Brain microvascular endothelial cell (primary cell): ENCODE measurements around the gene KIAA1614.

Experiments used
- DNase-seq: peaks from one replicate; pipeline ENCODE4 v3.0.0-alpha.2; 2020
- H3K27ac ChIP-seq: fragments of 250-450 bp; sonication (Bioruptor Pico); 2 replicates; pipeline ENCODE4 v1.5.1; 2020; ENCODE audit warnings: mild to moderate bottlenecking, moderate library complexity
- H3K27me3 ChIP-seq: fragments of 250-450 bp; sonication (Bioruptor Pico); replicated peaks from 2 replicates; pipeline ENCODE4 v1.5.1; 2020; ENCODE audit warnings: mild to moderate bottlenecking
- H3K36me3 ChIP-seq: fragments of 250-450 bp; sonication (Bioruptor Pico); replicated peaks from 2 replicates; pipeline ENCODE4 v1.5.1; 2020; ENCODE audit warnings: mild to moderate bottlenecking
- H3K4me3 ChIP-seq: 2 replicates; pipeline ENCODE4 v1.5.1; 2011; ENCODE audit warnings: low read depth, mild to moderate bottlenecking, control low read depth, low read length, moderate library complexity
- in situ Hi-C: cut with HindIII; loops from 2 replicates; pipeline ENCODE4 v1.10.0; 2017; ENCODE audit warnings: low sequenced_read_pairs, low pct_ligation_motif_present
- TF ChIP-seq, protein P1 (sequence below): IDR thresholded peaks from 2 replicates; pipeline ENCODE4 v1.5.1; 2011; ENCODE audit warnings: low read depth, mild to moderate bottlenecking, moderate library complexity, low read length, control low read depth, inconsistent platforms; ENCODE audit errors: missing control alignments

Gene KIAA1614

DNA sequence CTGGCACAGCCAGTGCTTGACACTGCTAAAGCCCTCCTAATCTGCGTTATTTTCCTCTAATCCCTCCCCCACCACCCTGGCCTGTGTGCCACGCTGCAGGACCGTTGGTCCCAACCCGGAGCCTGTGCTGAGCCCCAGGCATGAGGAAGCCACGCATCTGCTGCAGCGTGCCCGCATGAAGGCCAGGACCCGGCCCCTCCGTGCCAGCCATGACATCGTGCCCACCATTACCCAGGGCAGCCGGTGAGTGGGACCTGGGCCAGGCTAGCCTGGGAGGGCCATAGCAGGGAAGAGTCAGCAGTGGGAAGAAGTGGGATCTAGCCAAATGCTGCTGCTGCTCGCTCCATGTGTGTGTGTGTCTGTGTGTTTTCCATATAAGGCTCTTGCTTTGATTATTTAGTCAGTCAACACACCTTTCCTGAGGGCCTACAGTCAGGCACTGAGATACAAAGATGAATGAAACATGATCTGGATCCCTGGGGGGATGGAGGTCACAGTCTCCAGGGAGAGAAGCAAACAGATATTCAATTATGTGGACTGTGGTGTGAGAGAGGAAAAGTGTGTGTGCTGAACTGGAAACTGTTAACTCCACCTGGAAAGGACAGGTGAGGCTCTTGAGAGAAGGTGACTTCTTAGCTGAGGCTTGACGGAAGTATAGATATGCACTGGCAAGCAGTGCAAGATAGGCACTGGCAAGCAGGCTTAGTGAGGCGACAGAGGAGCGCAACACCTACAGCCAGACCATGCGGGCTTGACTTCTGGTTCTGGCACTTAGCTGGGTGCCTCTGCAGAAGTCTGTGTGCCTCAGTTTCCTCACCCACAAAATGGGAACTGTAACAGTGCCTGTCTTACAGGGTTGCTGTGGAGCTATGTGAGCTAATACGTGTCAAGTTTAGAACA, 15.9 kb downstream of the KIAA1614 start:
- in situ Hi-C loops, result no loop called here
- no peak for DNase-seq
- no peak overlapping the region for H3K4me3 ChIP-seq
- H3K27me3 ChIP-seq, result no peaks in the 10 kb centered on the region
- TF ChIP-seq, protein P1, sequence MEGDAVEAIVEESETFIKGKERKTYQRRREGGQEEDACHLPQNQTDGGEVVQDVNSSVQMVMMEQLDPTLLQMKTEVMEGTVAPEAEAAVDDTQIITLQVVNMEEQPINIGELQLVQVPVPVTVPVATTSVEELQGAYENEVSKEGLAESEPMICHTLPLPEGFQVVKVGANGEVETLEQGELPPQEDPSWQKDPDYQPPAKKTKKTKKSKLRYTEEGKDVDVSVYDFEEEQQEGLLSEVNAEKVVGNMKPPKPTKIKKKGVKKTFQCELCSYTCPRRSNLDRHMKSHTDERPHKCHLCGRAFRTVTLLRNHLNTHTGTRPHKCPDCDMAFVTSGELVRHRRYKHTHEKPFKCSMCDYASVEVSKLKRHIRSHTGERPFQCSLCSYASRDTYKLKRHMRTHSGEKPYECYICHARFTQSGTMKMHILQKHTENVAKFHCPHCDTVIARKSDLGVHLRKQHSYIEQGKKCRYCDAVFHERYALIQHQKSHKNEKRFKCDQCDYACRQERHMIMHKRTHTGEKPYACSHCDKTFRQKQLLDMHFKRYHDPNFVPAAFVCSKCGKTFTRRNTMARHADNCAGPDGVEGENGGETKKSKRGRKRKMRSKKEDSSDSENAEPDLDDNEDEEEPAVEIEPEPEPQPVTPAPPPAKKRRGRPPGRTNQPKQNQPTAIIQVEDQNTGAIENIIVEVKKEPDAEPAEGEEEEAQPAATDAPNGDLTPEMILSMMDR, result no peak
- no peak overlapping the region for H3K27ac ChIP-seq
- no peaks in the 10 kb centered on the region for H3K36me3 ChIP-seq

DNA sequence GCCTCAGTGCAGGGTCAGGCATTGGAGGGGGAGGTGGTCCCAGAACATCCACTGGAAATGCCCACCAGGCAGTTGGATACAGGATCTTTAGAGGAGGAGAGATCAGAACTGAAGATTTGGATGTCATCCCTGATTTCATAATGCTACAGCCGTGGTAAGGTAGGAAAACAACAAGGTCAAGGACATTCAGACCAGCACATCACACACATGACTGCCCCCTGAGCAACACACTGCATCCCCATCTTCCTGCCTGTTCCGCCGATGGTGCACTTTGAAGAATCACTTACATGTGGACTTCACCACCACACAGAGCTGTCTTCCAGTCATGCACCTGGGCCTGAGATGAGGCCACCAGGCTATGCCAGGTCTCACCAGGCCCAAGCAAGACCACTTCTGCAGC, 16.7 kb downstream of the KIAA1614 start:
- Histone ChIP-seq H3K36me3 (no peaks in the 10 kb centered on the region), H3K27me3 (no peaks in the 10 kb centered on the region), H3K27ac (no peak overlapping the region), H3K4me3 (no peak overlapping the region)
- in situ Hi-C loops, result no loop called here
- DNase-seq, result no peak
- TF ChIP-seq, protein P1, result no peak

DNA sequence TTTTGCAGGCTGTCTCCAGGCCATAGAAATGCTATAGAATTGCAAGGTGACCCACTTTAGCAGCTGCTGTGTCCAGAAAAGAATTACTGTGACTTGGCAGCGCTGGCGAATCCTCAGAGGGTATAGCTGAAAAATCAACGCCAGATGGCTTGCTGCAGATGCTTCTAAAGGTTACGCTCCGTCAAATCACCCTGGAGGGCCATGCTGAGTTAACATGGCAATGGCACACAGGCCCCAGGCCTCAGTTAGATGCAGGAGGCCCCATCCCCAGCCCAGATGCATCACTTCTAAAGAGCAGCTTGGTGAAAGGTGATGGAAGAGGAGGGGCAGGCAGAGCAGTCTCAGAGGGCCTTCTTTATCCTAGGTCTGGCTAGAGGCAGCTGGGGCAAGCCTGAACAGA, 18.0 kb downstream of the KIAA1614 start:
- in situ Hi-C loops, result no loop called here

DNA sequence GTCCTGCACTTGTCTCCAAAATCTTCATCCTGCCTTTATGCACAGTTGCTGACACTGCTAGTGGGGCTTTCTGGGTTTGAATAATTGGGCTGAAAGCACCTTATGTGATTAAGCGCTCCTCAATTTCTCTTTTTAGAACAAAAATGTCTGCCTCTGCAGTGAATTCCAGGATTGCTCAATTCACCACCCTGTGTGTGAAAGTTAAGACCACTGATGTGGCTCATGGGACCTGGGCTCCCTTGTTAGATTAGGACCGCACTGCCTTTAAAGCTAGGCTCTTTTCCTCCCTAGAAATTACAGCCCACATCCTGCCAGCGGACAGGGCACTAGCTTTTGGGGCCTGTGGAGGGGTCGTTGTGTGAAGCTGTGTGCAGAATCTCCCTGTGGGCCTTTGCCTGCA, 18.8 kb downstream of the KIAA1614 start:
- H3K27ac ChIP-seq, result no peak overlapping the region
- no peaks in the 10 kb centered on the region for H3K36me3 ChIP-seq
- no peaks in the 10 kb centered on the region for H3K27me3 ChIP-seq
- no peak for DNase-seq
- in situ Hi-C loops, result no loop called here
- no peak overlapping the region for H3K4me3 ChIP-seq
- TF ChIP-seq, protein P1, result no peak

More for the DNA sequence above, 18.0 kb downstream of the KIAA1614 start:
- Histone ChIP-seq H3K27me3 (no peaks in the 10 kb centered on the region), H3K27ac (no peak overlapping the region), H3K36me3 (no peaks in the 10 kb centered on the region), H3K4me3 (no peak overlapping the region)
- no peak for DNase-seq
- TF ChIP-seq, protein P1, result no peak

DNA sequence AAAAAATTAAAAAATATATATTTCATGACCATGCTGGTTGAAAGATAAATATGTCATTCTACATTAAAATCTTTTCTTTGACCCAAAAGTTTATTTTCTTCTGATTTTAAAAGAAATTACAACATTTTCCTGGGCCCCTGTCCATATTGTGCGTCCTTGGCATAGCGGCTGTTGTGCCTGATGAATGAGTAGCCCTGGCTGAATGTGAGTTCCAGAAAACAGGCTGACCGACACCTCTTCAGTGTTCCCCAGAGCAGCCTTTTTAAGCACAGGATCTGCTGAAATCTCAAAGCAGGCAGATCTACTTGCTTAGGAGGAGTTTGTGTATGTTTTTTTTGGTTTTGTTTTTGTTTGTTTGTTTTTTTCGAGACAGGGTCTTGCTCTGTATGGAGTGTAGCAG, 19.7 kb downstream of the KIAA1614 start:
- H3K4me3 ChIP-seq, result no peak overlapping the region
- no peaks in the 10 kb centered on the region for H3K27me3 ChIP-seq
- TF ChIP-seq, protein P1, result no peak
- H3K27ac ChIP-seq, result no peak overlapping the region
- H3K36me3 ChIP-seq, result no peaks in the 10 kb centered on the region
- in situ Hi-C loops, result no loop called here
- DNase-seq, result no peak
